MM.1S (cell line): Measurements from ENCODE around the gene CD8A.
A peak's percentile ranks its signal among the peaks of the same experiment; 100 is the strongest.

Source experiments
- DNase-seq: peaks from one replicate; pipeline ENCODE4 v3.0.0-alpha.2; 2015
- H2AFZ ChIP-seq: fragments of 300-600 bp; sonication (generic); 2 replicates; pipeline ENCODE4 v1.6.0; 2016; ENCODE audit warnings: antibody characterized with exemption, low read length
- H3F3A ChIP-seq: fragments of 300-600 bp; sonication (generic); 2 replicates; pipeline ENCODE4 v1.6.1; 2016; ENCODE audit warnings: mild to moderate bottlenecking, antibody characterized with exemption, low read length, moderate library complexity, mixed read lengths; ENCODE audit not compliant: insufficient read depth
- H3K27ac ChIP-seq: fragments of 300-600 bp; sonication (generic); 2 replicates; pipeline ENCODE4 v1.5.1; 2016; ENCODE audit warnings: mild to moderate bottlenecking, low read length
- H3K27me3 ChIP-seq: fragments of 300-600 bp; sonication (generic); replicated peaks from 2 replicates; pipeline ENCODE4 v1.6.0; 2016; ENCODE audit warnings: low read length; ENCODE audit not compliant: insufficient read depth
- H3K36me3 ChIP-seq: fragments of 300-600 bp; sonication (generic); replicated peaks from 2 replicates; pipeline ENCODE4 v1.6.1; 2016; ENCODE audit warnings: mild to moderate bottlenecking, low read length, mixed read lengths; ENCODE audit not compliant: insufficient read depth
- H3K4me1 ChIP-seq: fragments of 300-600 bp; sonication (generic); 2 replicates; pipeline ENCODE4 v1.6.1; 2016; ENCODE audit warnings: low read length, mixed read lengths
- H3K4me2 ChIP-seq: fragments of 300-600 bp; sonication (generic); 2 replicates; pipeline ENCODE4 v1.6.0; 2016; ENCODE audit warnings: low read depth, low read length
- H3K4me3 ChIP-seq: fragments of 300-600 bp; sonication (generic); 2 replicates; pipeline ENCODE4 v1.5.1; 2016; ENCODE audit warnings: low read length, mixed read lengths
- H3K79me2 ChIP-seq: fragments of 300-600 bp; sonication (generic); 2 replicates; pipeline ENCODE4 v1.6.1; 2016; ENCODE audit warnings: mixed run types, low read length, mixed read lengths
- H3K9ac ChIP-seq: fragments of 300-600 bp; sonication (generic); 2 replicates; pipeline ENCODE4 v1.6.1; 2016; ENCODE audit warnings: low read length, mixed read lengths
- H3K9me2 ChIP-seq: fragments of 300-600 bp; sonication (generic); replicated peaks from 2 replicates; pipeline ENCODE4 v1.6.1; 2016; ENCODE audit warnings: mild to moderate bottlenecking, low read length, mixed read lengths; ENCODE audit not compliant: insufficient read depth
- H3K9me3 ChIP-seq: fragments of 300-600 bp; sonication (generic); replicated peaks from 2 replicates; pipeline ENCODE4 v1.6.1; 2016; ENCODE audit warnings: mild to moderate bottlenecking, low read length, mixed read lengths; ENCODE audit not compliant: insufficient read depth
- H4K20me1 ChIP-seq: fragments of 300-600 bp; sonication (generic); 2 replicates; pipeline ENCODE4 v1.6.1; 2016; ENCODE audit warnings: mild to moderate bottlenecking, low read length, moderate library complexity, mixed read lengths; ENCODE audit not compliant: insufficient read depth
- CTCF ChIP-seq: fragments of 300-600 bp; sonication (generic); IDR thresholded peaks from 2 replicates; pipeline ENCODE4 v1.5.1; 2016; ENCODE audit warnings: antibody characterized with exemption, low read length, mixed read lengths
- EZH2 ChIP-seq: fragments of 300-600 bp; sonication (generic); optimal IDR thresholded peaks from 2 replicates; pipeline ENCODE3; 2017; ENCODE audit warnings: low read depth, mild to moderate bottlenecking, antibody characterized with exemption, low read length, mixed read lengths
- EZH2phosphoT487 ChIP-seq: fragments of 300-600 bp; sonication (generic); IDR thresholded peaks from 2 replicates; pipeline ENCODE4 v1.6.1; 2018; ENCODE audit warnings: antibody characterized with exemption, low read length

The CD8A gene

GRCh38 chr2:86750240-86750839, 40.4 kb downstream of the CD8A start:
- DNase-seq, result no peak
- H2AFZ ChIP-seq, result no peak overlapping the region
- H3K4me3 ChIP-seq, result no peak overlapping the region
- H3F3A ChIP-seq, result no peaks in the 10 kb centered on the region
- peaks cover 66% of the 10 kb centered on the region for H3K79me2 ChIP-seq
- H3K4me1 ChIP-seq, result 0 out of 2 replicates have a peak, but pooled peaks cover 10% of the 10 kb centered on the region
- peaks cover 22% of the 10 kb centered on the region; the same call in 1 of the 2 replicates for H3K36me3 ChIP-seq
- TF ChIP-seq EZH2phosphoT487 (no peak), CTCF (no peak), EZH2 (no peak)
- H3K27ac ChIP-seq, result no peak overlapping the region
- no peaks in the 10 kb centered on the region for H3K9me3 ChIP-seq
- H3K4me2 ChIP-seq, result no peak overlapping the region
- no peaks in the 10 kb centered on the region for H3K27me3 ChIP-seq
- no peaks in the 10 kb centered on the region for H3K9me2 ChIP-seq
- H4K20me1 ChIP-seq, result no peaks in the 10 kb centered on the region
- no peak overlapping the region for H3K9ac ChIP-seq

- no peaks in the 10 kb centered on the region for H4K20me1 ChIP-seq
- no peaks in the 10 kb centered on the region for H3K27me3 ChIP-seq
- H3K79me2 ChIP-seq, result peaks cover 81% of the 10 kb centered on the region
- DNase-seq, result peak; percentile 13
- H3K9ac ChIP-seq, result no peak overlapping the region
- no peaks in the 10 kb centered on the region for H3K9me3 ChIP-seq
- H3K4me3 ChIP-seq, result no peak overlapping the region
- H3K9me2 ChIP-seq, result no peaks in the 10 kb centered on the region
- H3K27ac ChIP-seq, result no peak overlapping the region
- TF ChIP-seq EZH2 (no peak), EZH2phosphoT487 (no peak), CTCF (no peak)
- no peaks in the 10 kb centered on the region for H3F3A ChIP-seq
- no peak overlapping the region for H2AFZ ChIP-seq
- peaks cover 21% of the 10 kb centered on the region; the same call in 1 of the 2 replicates for H3K36me3 ChIP-seq
- no peak overlapping the region for H3K4me2 ChIP-seq
- H3K4me1 ChIP-seq, result 0 out of 2 replicates have a peak, but pooled peaks cover 10% of the 10 kb centered on the region
Measured at GRCh38 chr2:86747711-86748639, 42.7 kb downstream of the CD8A start.

- no peak overlapping the region for H2AFZ ChIP-seq
- 0 out of 2 replicates have a peak, but pooled peaks cover 10% of the 10 kb centered on the region for H3K4me1 ChIP-seq
- H3K4me3 ChIP-seq, result no peak overlapping the region
- H3K27ac ChIP-seq, result no peak overlapping the region
- H3F3A ChIP-seq, result no peaks in the 10 kb centered on the region
- no peak overlapping the region for H3K9ac ChIP-seq
- no peaks in the 10 kb centered on the region for H4K20me1 ChIP-seq
- H3K36me3 ChIP-seq, result peaks cover 14% of the 10 kb centered on the region; the same call in 1 of the 2 replicates
- H3K27me3 ChIP-seq, result no peaks in the 10 kb centered on the region
- no peak for DNase-seq
- no peaks in the 10 kb centered on the region for H3K9me2 ChIP-seq
- H3K9me3 ChIP-seq, result no peaks in the 10 kb centered on the region
- no peak for TF ChIP-seq CTCF
- TF ChIP-seq EZH2, result no peak
- no peak for TF ChIP-seq EZH2phosphoT487
- peaks cover 74% of the 10 kb centered on the region for H3K79me2 ChIP-seq
- no peak overlapping the region for H3K4me2 ChIP-seq
Measured at GRCh38 chr2:86746939-86747338, 43.8 kb downstream of the CD8A start.
